IPS-18c (cell line): ENCODE measurements around the gene GHDC.
"Not testable (repeated sequence)": the region's sequence is repeated elsewhere in the genome, so short reads cannot be mapped to it uniquely, and the experiment has no call there.

ENCODE experiments used
- H3K4me3 ChIP-seq: 2 replicates; pipeline ENCODE4 v1.7.0; 2013; ENCODE audit warnings: low read depth, mild to moderate bottlenecking, low read length, moderate library complexity; ENCODE audit not compliant: insufficient read depth
- H3K9me3 ChIP-seq: one replicate; pipeline ENCODE4 v1.6.1; 2013; ENCODE audit warnings: mild to moderate bottlenecking, low read length, moderate library complexity; ENCODE audit not compliant: control insufficient read depth, insufficient read depth

GHDC gene

GRCh38 chr17:42212382-42212781 lies 18.1 kb upstream of the GHDC start:
- Histone ChIP-seq H3K4me3 (no peak overlapping the region), H3K9me3 (no peaks in the 10 kb centered on the region)

DNA sequence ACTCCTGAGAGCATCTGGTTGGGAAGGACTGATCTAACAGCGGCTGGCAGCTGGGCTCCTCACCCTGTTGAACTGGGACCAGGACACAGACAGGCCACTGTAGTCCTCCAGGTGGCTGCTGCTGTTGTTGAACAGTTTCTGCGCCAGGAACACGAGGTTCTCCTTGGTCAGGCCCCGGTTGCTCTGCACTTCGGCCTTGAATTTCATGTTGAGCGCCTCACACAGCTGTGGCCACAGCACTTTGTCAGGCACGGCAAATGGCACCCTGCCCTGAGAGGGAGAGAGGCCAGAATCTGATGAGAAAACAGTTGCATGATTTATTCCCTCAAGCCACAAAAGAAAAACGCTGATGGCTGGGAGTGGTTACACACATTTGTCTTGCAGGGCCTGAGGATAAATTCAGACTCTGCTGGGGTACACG lies 17.6 kb upstream of the GHDC start:
- not testable (repeated sequence) for H3K4me3 ChIP-seq, H3K9me3 ChIP-seq

- Histone ChIP-seq H3K4me3 (no peak overlapping the region), H3K9me3 (no peaks in the 10 kb centered on the region)
These were observed 15.8 kb upstream of the GHDC start for GRCh38 chr17:42210046-42210445.

GRCh38 chr17:42206153-42206612 lies 11.9 kb upstream of the GHDC start:
- H3K9me3 ChIP-seq, H3K4me3 ChIP-seq: not testable (repeated sequence)

DNA sequence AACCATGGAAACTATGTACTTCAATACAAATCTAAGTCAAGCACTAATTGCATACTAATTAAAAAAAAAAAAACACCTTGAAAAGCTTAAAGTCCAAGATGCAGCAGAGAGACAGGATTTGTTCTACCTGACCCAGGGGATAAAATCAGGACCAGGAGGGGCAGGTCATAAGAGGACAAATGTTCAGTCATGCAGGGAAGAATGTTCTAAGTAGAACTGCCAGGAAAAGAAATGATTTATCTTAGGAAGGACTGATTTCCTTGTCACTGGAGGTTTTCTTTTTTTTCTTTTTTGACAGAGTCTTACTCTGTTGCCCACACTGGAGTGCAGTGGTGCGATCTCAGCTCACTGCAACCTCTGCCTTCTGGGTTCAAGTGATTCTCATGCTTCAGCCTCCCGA lies 9.1 kb upstream of the GHDC start:
- Histone ChIP-seq H3K4me3 (no peak overlapping the region), H3K9me3 (no peaks in the 10 kb centered on the region)

DNA sequence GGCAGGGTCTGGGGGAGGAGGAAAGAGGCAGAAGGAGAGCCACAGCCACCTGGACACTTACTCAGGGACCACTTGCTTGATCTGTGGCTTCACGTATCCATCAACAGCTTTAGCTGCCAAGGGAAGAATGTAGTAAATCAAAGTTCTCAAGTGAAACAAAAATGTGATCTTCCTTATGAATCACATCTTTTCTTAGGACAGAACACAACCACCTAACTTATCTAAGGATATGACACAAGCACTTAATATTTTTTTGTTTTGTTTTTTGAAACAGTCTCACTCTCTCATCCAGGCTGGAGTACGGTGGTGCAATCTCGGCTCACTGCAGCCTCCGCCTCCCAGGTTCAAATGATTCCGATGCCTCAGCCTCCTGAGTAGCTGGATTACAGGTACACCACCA lies 8.4 kb upstream of the GHDC start:
- H3K9me3 ChIP-seq = no peaks in the 10 kb centered on the region
- H3K4me3 ChIP-seq = no peak overlapping the region

DNA sequence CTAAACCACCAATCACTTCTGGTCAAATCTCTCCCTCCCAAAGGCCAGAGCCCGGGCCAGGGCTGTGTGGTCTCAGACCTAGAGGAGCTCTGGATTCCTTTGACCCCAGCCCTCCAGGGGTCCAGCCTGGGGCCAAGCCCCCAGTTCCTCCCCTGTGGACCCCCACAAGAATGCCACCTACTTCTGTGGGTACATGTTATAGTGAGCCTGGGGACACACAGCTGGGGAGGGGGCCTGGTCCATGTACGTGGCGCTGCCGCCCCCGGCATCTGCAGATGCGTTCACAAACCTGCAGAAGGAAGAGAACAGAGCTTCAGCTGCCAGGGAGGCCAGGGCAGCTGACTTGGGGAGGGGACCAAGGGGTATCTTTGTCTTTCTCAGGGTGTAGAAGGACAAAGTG lies 7.9 kb upstream of the GHDC start:
- Histone ChIP-seq H3K9me3 (no peaks in the 10 kb centered on the region), H3K4me3 (no peak overlapping the region)

DNA sequence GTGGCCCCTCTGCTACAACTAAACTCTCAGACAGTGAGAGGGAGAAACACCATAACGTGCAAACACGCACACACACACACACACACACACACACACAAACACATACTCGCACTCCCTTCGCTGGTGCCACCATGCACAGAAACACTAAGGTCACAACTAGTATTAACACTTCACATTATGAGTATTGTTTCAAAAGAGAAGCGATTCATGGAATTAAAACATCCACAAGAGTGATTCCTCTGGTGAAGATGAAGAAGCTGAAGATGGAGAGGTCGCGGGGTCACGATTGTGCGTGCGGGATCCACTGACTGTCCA lies 7.1 kb upstream of the GHDC start:
- Histone ChIP-seq H3K4me3 (no peak overlapping the region), H3K9me3 (no peaks in the 10 kb centered on the region)

DNA sequence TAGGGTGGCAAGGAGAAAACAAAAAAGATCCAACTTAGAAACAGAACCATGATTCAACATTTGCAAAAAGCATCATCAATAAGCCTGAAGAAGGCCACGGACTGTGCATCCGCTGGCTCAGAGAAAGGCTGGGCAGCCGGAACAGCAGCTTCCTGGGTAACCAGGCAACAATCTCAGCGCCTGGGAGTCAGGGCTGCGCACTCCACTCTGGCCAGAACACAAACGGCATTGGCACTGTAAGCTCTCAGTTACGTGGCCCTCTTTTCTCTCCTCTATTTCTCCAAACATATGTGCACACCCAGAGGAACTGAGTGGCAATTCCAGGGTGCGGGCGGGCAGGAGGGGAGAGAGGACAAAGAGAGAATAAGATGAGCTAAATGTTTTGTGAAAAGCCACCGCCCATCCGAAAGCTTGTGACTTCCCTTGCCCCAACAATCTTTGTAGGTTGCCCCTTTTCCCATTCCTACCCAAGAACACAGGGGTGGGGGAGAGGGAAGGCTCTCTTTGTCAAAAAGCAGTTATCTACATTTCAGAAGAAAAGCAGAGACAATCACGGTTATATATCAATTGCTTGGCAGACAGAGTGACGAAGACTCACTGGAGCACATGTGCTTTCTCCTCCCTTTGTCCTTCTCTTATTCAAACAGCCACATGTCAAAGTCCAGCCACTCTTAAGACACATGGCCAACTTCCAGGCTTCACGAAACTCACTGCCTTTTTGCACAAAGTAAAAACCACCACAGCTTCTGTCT lies 6.6 kb upstream of the GHDC start:
- Histone ChIP-seq H3K9me3 (no peaks in the 10 kb centered on the region), H3K4me3 (no peak overlapping the region)

DNA sequence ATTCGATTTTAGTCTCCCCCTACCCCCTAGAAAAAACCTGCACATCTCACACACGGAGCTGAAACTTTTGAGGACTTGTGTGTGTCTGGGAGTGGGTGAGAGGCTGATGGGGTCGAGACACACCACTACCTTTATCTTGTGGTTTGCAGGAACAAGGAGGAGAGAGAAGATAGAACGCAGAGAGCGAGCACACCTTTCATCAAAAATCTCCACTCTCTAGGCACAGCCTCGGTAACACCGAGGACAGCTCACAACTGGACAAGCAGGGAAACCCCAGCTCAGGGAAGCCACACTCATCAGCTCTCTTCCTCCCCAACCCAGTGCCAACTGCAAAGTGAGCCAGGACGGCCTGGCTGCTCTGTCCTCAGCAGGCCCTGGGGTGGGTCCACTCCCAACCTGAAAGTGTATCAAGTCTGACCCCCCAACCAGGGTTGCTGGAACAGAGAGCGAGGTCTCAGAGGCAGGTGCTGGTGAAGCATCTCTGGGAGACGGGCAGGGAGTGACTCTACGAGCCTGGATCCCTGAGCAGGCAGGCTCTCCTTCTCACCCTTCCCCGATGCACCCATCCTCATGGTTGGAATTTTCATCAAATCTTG lies 5.2 kb upstream of the GHDC start:
- no peak overlapping the region for H3K4me3 ChIP-seq
- no peaks in the 10 kb centered on the region for H3K9me3 ChIP-seq

DNA sequence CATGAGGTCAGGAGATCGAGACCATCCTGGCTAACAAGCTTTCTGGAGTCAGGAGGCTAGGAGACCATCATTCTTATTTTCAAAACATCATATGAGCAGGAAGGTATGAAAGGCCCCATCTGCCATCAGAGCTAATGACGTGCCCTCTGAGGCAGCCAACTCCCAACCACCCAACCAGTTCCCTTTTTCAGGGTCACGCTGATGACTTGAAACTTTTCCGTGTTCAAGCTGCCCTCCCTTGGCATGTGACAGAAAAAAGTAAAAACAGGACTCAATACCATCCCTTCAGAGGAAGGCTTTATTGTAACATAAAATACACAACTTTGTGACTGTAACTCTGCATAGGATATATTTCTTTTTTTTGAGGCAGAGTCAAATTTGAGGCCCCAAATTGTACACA lies 4.6 kb upstream of the GHDC start:
- Histone ChIP-seq H3K9me3 (no peaks in the 10 kb centered on the region), H3K4me3 (no peak overlapping the region)

DNA sequence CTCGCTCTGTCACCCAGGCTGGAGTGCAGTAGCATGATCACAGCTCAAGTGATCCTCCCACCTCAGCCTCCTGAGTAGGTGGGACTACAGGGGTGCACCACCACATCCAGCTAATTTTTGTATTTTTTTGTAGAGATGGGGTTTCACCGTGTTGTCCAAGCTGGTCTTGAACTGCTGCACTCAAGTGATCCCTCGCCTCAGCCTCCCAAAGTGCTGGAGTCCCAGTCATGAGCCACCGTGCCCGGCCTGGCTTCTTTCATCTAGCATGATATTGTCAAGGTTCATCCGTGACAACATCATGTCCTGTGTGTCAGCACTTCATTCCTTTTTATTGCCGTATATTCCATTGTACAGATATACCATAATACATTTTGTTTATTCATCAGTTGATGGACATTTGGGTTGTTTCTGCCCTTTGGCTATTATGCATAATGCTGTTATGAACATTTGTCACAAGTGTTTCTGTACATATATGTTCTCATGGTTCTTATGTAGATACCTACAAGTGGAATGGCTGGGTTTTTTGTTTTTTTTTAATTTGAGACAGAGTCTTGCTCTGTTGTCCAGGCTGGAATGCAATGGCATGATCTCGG lies 3.4 kb upstream of the GHDC start:
- no peak overlapping the region for H3K4me3 ChIP-seq
- no peaks in the 10 kb centered on the region for H3K9me3 ChIP-seq

DNA sequence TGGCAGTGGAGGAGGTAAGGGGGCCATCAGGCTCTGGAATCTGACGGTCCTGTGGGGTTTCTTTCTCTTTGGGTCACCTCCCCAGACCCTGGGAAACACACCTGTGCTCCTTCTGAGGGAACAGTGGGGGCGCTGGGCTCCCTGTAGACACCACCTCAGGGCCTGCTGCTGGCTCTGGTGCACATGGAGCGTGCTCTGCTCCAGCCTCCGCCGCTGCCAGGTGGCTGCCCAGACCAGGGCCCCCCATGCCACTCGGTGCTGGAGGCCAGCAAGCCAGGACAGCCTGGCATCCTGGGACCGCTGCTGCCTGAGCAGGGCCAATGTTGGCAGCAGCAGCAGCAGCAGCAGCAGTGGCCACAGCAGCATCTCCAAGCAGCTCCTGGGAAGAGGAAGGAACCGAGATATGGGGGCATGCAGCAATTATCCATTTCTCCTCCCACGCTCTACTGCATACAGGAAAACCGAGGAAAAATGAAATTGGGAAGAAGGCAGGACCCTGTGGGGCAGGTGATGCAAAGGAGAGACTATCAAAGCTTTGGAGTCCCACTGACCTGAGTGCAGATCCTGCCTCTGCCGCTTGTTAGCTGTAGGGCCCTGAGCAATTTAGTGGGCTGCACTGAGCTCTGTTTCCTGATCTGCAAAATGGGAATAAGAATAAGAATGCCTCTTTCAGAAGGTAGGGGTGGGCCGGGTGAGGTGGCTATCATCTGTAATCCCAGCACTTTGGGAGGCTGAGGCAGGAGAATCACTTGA lies 902 bp downstream of the GHDC start:
- H3K4me3 ChIP-seq = no peak overlapping the region
- H3K9me3 ChIP-seq = no peaks in the 10 kb centered on the region

DNA sequence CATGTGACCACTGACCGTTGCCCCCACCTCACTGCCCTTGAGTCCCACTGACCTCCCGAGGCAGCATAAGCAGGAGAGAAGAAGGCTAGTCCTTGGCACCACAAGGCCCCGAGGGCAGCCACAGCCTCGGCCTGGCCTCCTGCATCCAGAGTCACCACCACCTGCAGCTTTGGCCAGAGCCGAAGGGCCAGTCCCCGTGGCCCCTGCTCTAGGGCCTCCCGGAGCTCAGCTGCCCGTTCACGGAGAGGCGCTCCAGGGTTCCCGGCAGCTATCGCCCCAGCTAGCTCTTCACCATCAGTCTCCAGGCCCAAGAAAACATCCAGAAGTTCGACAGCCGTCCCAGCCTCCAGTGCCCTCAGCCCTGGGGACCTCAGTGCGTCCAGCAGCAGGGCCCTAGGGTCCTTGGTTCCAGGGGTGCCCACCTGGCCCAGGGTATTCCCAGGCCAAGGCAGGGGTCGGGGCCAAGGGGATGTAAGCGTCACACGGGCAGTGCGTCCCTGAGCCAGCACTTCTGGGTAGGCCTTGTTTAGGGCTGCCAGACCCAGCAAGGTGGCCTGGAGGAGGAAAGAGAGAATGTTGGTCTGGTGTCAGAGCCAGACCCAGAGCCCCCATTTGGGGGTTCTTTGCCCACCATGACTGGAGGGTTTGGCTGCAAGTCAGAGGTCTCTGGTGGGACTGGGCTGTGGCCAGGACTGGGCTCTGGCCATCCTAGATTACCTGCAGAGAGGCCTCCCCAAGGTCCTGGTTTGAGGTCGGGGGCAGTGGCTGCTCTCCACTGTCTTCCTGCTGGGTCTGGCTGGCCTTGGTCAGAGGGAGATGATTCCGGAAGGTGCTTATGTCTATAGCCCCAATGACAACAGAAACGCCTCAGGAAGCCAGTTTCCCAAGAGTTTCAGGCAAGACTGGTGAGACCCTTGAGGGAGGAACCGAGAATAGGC lies 1.8 kb downstream of the GHDC start:
- H3K4me3 ChIP-seq = no peak overlapping the region
- no peaks in the 10 kb centered on the region for H3K9me3 ChIP-seq

- no peaks in the 10 kb centered on the region for H3K9me3 ChIP-seq
- H3K4me3 ChIP-seq = no peak overlapping the region
These were observed 3.1 kb downstream of the GHDC start for GRCh38 chr17:42191275-42191608.

GRCh38 chr17:42190491-42191274 lies 3.6 kb downstream of the GHDC start:
- Histone ChIP-seq H3K4me3 (no peak overlapping the region), H3K9me3 (no peaks in the 10 kb centered on the region)

DNA sequence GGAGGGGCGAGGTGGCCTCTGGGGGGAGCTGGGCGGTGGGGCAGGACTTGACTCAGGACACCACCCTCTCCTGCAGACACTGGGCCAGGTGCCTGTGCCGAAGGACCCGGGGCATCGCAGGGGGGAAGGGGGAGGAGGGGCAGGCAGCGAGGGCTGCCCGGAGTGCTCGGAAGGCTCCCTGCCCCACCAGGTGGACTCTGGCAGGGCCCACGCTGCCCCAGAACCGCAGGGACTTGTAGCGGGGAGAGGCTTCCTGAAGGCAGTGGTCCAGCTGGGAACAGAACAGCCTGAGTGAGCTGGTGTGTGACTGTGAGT lies 4.7 kb downstream of the GHDC start:
- Histone ChIP-seq H3K4me3 (no peak overlapping the region), H3K9me3 (no peaks in the 10 kb centered on the region)
